Measurements from ENCODE around the gene ZFP62. TPM values are rescaled to one million over a fixed set of nuclear protein-coding genes. Genes with fewer than 3 reads are reported as not detected.
"Not testable (repeated sequence)": the region's sequence is repeated elsewhere in the genome, so short reads cannot be mapped to it uniquely, and the experiment has no call there.

The ZFP62 gene
- total RNA-seq, 2 experiments from 2014 or later, result 17.9 to 20.5 TPM

DNA sequence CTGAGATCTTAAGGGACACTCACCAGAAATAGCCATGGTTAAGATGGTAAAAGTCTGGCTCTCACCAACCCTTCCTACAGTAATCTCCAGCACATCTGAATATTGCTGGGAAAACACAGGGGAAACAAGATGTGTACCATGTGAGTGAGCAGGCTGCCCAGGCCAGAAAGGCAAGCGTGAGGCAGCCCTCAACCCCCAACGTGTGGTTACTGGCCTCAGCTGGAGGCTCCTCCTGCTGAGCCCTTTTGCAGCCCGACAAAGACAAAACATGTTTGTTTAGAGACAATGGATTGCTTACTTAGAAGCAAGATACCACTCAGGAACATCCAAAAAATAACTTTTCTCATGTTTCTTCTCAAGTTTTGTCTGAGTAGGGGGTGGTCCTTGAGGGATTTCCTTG, 16.6 kb downstream of the ZFP62 start:
- peaks cover 38% of the 10 kb centered on the region for H3K36me3 Mint-ChIP-seq
- CTCF ChIA-PET, result no interaction called here
- H3K27ac Mint-ChIP-seq, result no peak overlapping the region
- H3K4me3 Mint-ChIP-seq, result no peak overlapping the region
- no peak for DNase-seq
- intact Hi-C loops (cut with micrococcal nuclease), result no loop called here
- POLR2A ChIA-PET, result no interaction called here
- peaks cover 28% of the 10 kb centered on the region for H3K9me3 Mint-ChIP-seq
- H3K27me3 Mint-ChIP-seq, result no peaks in the 10 kb centered on the region
- H3K4me1 Mint-ChIP-seq (ENCODE audit: low read depth), result no peaks in the 10 kb centered on the region

DNA sequence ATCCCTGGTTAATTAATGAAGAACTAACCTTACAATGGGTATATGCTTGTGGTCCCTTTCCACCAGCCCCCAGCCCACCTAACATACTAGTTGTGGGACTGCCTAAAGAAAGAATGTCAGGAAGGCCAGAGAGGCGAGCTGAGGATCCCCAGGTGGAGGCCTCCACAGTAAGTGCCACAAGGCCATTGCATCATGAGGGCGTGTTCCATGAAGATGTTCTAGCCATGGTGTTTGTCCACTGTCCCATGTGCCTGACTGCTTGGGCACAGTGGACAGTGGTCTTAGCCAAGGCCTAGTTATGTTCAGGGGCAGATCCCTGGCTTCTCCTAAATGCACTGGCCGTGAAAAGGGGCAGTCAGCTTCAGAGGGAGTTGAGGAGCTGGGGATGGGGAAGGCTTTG, 21.1 kb downstream of the ZFP62 start:
- intact Hi-C loops (cut with micrococcal nuclease), result no loop called here
- CTCF ChIA-PET, result no interaction called here

DNA sequence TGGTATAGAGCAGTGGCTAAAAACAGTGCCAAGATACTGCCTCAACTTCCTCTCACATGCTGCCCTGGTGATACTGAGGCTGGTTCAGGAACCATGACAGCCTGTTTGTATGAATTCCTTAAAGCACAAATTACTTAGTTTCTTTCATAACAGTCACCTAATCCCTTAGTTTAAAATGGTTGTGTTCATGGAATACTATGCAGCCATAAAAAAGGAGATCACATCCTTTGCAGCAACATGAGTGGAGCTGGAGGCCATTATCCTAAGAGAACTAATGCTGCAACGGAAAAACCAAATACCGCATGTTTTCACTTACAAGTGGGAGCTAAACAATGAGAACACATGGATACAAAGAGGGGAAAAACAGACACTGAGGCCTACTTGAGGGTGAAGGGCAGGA, 21.8 kb downstream of the ZFP62 start:
- intact Hi-C loops (cut with micrococcal nuclease), result no loop called here
- Mint-ChIP-seq H3K27ac (no peak overlapping the region), H3K27me3 (no peaks in the 10 kb centered on the region), H3K4me3 (no peak overlapping the region), H3K9me3 (peaks cover 7% of the 10 kb centered on the region), H3K36me3 (peaks cover 17% of the 10 kb centered on the region), H3K4me1 (ENCODE audit: low read depth) (peaks cover 8% of the 10 kb centered on the region)
- CTCF ChIA-PET, result no interaction called here
- POLR2A ChIA-PET, result no interaction called here
- DNase-seq, result no peak

More for the DNA sequence above, 21.1 kb downstream of the ZFP62 start:
- H3K27me3 Mint-ChIP-seq, result no peaks in the 10 kb centered on the region
- H3K4me3 Mint-ChIP-seq, result no peak overlapping the region
- peaks cover 10% of the 10 kb centered on the region for H3K36me3 Mint-ChIP-seq
- POLR2A ChIA-PET, result no interaction called here
- peaks cover under 1% of the 10 kb centered on the region for H3K4me1 Mint-ChIP-seq (ENCODE audit: low read depth)
- H3K9me3 Mint-ChIP-seq, result peaks cover 7% of the 10 kb centered on the region
- H3K27ac Mint-ChIP-seq, result no peak overlapping the region
- no peak for DNase-seq

DNA sequence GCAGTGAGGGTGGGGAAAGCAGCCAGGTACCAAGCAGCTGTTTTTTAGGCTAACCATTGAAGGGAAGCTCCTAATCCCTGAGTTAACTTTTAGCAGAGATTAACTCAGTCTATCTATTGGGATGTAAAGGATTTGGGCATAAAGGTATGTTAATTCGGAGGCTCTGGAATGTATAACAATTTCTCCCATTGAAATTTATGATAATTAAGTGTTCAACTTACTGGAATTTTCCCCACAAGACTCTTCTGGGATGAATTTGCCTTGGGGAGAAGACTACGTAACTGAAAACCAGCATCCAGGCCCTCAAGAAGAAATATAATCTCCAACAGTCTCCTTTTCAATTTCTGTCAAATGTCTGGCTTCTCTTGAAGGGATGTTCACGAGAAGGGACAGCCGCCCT, 23.6 kb downstream of the ZFP62 start:
- peaks cover 20% of the 10 kb centered on the region for H3K36me3 Mint-ChIP-seq
- H3K27ac Mint-ChIP-seq, result no peak overlapping the region
- ChIA-PET POLR2A (no interaction called here), CTCF (interaction anchor here (0.9 kb wide), 1 partner anchor 31 kb away, joined by 5 read pairs; no protein-coding TSS in a partner anchor)
- H3K4me1 Mint-ChIP-seq (ENCODE audit: low read depth), result peaks cover 24% of the 10 kb centered on the region
- peaks cover 7% of the 10 kb centered on the region for H3K9me3 Mint-ChIP-seq
- intact Hi-C loops (cut with micrococcal nuclease), result no loop called here
- H3K27me3 Mint-ChIP-seq, result no peaks in the 10 kb centered on the region
- no peak overlapping the region for H3K4me3 Mint-ChIP-seq
- DNase-seq, result no peak

DNA sequence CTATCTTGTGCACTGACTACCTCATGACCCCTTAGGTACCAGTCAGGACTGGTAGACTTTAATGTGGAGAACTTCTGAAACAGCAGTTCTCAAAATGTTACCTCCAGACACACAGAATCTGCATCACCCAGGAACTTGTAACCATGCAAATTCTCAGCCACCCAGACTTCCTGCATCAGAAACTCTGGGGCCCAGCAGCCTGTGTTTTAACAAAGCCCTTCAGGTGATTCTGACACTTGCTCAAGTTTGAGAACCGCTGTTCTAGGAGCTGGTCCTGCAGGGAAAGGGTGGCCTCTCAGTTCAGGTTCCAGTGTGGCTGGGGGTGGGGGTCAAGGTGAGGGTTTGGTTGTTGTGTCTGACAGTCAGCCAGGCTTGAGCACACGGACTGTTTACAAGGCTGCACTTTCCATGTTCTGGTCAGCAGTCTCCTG, 28.4 kb downstream of the ZFP62 start:
- POLR2A ChIA-PET, result interaction anchor here (1.2 to 4.4 kb wide), 4 partner anchors 21 to 429 kb away, joined by 5 to 44 read pairs (median 32); partner anchors contain the start of genes MGAT1 and ZFP62
- CTCF ChIA-PET, result interaction anchor here (1.5 to 4.0 kb wide), 2 partner anchors 25 to 31 kb away, joined by 8 to 32 read pairs; partner anchors contain the start of gene MGAT1
- DNase-seq, result peak; percentile 74
- Mint-ChIP-seq H3K36me3 (peaks cover 41% of the 10 kb centered on the region), H3K9me3 (peaks cover 7% of the 10 kb centered on the region), H3K4me3 (peak overlapping the region; percentile 99), H3K27ac (peak overlapping the region; percentile 99), H3K4me1 (ENCODE audit: low read depth) (peaks cover 36% of the 10 kb centered on the region), H3K27me3 (no peaks in the 10 kb centered on the region)
- intact Hi-C loops (cut with micrococcal nuclease), result loop anchor here (1.0 kb wide), 2 partner anchors 22 to 29 kb away; no protein-coding TSS in a partner anchor

DNA sequence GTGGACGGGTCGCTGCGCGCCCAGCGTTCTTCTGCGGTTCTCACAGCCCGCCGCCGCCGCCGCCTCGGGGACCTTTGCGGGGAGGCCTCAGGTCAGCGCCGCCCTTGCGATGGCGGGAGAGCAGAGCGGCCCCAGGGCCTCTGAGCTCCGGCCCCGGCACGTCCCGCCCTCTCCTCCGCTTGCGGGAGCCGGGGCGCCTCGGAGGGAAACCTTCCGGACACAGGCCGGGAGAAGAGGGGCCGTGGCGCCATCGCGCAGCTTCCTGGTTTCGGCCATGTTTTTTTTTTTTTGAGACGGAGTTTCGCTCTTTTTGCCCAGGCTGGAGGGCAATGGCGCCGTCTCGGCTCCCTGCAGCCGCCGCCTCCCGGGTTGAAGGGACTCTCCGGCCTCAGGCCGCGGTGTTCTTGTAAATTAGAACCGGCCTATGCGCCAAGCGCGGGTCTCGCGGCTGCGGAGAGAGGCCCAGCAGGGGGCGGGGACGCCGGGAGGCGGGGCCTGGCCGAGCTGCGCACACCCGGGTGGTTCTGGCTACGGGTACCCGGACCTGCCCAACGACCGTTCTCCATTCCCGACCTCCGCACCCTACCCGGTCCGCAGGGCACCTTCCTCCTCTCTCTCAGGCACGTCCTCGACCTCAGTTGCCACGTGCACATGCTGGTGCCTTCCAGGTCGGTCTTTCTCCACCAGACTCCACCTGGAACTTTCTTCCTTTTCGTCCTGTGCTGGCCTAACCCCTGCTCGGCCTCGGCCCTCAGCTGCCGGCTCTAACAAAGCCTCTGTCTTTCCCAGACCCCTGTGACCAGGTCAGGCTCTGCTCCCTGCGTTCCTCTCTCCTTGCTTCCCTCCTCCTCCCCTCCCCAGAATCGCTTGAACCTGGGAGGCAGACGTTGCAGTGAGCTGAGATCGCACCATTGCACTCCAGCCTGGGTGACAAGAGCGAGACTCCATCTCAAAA, 29.7 kb downstream of the ZFP62 start:
- Mint-ChIP-seq H3K27ac (peak overlapping the region; percentile 99), H3K36me3 (peaks cover 38% of the 10 kb centered on the region), H3K27me3 (no peaks in the 10 kb centered on the region), H3K9me3 (peaks cover 7% of the 10 kb centered on the region), H3K4me3 (peak overlapping the region; percentile 99), H3K4me1 (ENCODE audit: low read depth) (peaks cover 39% of the 10 kb centered on the region)
- peak; percentile 86 for DNase-seq
- CTCF ChIA-PET, result interaction anchor here (1.0 to 4.0 kb wide), 10 partner anchors 13 to 212 kb away, joined by 3 to 32 read pairs (median 7); partner anchors contain the start of gene MGAT1
- intact Hi-C loops (cut with micrococcal nuclease), result loop anchor here (1.0 kb wide), 3 partner anchors 21 to 29 kb away; no protein-coding TSS in a partner anchor
- POLR2A ChIA-PET, result interaction anchor here (0.6 to 4.4 kb wide), 12 partner anchors 17 to 430 kb away, joined by 3 to 44 read pairs (median 6); partner anchors contain the start of genes MGAT1, RACK1, TRIM52 and ZFP62

DNA sequence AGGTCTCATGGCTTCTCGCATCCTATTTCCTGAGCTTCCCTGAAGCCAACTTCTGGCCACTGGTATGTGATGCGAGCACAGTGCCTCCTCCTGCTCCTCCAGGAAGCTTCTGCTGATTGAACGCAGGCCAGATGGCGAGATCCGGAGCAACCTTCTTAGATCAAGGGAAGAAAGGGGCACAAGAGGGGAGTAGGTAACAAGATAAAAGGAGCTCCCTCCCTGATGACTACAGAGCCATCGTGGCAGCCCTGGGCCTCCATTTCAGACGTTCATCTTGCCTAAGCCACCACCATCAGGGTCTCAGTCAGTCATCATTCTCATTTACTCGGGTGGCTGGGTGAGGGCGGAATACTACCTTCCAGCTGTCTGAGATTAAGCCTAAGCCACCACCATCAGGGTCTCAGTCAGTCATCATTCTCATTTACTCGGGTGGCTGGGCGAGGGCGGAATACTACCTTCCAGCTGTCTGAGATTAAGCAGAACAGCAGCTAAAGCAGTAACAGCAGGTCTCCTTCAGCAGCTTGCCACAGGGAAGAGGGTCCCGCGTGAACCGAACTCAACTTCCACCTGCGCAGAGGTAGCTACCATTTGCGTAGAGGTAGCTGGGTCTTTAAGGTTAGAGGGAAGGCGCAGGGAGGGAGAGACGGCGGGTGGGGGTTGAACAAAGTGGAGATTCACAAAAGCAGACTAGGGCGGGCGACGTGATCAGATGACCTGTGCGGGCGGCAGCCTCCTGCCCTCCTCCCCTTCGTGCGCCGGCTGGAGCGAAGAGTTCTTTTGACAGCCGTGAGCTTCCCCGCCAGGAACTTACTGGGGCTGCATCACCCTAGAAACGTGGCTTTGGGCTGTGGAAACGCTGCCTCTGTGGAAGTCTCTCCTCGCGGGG, 30.6 kb downstream of the ZFP62 start:
- Mint-ChIP-seq H3K27me3 (no peaks in the 10 kb centered on the region), H3K36me3 (peaks cover 37% of the 10 kb centered on the region), H3K27ac (peak overlapping the region; percentile 99), H3K4me3 (peak overlapping the region; percentile 99), H3K4me1 (ENCODE audit: low read depth) (peaks cover 48% of the 10 kb centered on the region), H3K9me3 (peaks cover 7% of the 10 kb centered on the region)
- intact Hi-C loops (cut with micrococcal nuclease), result loop anchor here (1.0 kb wide), 1 partner anchor 30 kb away; no protein-coding TSS in a partner anchor
- peak; percentile 78 for DNase-seq
- ChIA-PET POLR2A (interaction anchor here (0.6 to 4.4 kb wide), 10 partner anchors 14 to 431 kb away, joined by 3 to 44 read pairs (median 6); partner anchors contain the start of genes MGAT1, TRIM52 and ZFP62), CTCF (interaction anchor here (0.6 to 4.0 kb wide), 16 partner anchors 9 to 361 kb away, joined by 3 to 32 read pairs (median 4); partner anchors contain the start of gene MGAT1)

DNA sequence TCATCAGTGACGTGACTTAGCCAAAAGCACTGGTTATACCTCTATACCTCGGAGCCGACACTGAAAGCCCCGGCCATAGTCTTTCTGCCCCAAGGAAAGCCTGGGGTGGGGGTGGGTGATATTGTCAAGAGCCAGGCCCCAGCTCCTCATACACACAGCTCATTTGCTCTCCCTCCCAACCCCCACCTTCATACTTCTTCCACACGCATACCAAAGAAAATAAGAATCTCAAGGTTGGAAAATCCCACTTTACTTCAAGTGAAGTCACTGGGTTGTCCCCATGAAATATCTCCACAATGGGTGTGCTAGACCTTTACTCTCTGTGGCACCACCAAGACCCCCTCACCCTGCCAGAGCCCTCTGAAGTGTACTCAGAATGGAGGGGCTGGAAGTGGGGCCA, 31.4 kb downstream of the ZFP62 start:
- DNase-seq, result no peak
- peak overlapping the region; percentile 99 for H3K27ac Mint-ChIP-seq
- peak overlapping the region; percentile 99 for H3K4me3 Mint-ChIP-seq
- peaks cover 31% of the 10 kb centered on the region for H3K36me3 Mint-ChIP-seq
- POLR2A ChIA-PET, result interaction anchor here (0.6 to 4.4 kb wide), 7 partner anchors 13 to 432 kb away, joined by 4 to 44 read pairs (median 7); partner anchors contain the start of genes MGAT1 and TRIM52
- CTCF ChIA-PET, result interaction anchor here (0.9 to 4.0 kb wide), 12 partner anchors 9 to 362 kb away, joined by 3 to 32 read pairs (median 4); partner anchors contain the start of gene MGAT1
- peaks cover 51% of the 10 kb centered on the region for H3K4me1 Mint-ChIP-seq (ENCODE audit: low read depth)
- no peaks in the 10 kb centered on the region for H3K27me3 Mint-ChIP-seq
- peaks cover 7% of the 10 kb centered on the region for H3K9me3 Mint-ChIP-seq
- intact Hi-C loops (cut with micrococcal nuclease), result no loop called here

DNA sequence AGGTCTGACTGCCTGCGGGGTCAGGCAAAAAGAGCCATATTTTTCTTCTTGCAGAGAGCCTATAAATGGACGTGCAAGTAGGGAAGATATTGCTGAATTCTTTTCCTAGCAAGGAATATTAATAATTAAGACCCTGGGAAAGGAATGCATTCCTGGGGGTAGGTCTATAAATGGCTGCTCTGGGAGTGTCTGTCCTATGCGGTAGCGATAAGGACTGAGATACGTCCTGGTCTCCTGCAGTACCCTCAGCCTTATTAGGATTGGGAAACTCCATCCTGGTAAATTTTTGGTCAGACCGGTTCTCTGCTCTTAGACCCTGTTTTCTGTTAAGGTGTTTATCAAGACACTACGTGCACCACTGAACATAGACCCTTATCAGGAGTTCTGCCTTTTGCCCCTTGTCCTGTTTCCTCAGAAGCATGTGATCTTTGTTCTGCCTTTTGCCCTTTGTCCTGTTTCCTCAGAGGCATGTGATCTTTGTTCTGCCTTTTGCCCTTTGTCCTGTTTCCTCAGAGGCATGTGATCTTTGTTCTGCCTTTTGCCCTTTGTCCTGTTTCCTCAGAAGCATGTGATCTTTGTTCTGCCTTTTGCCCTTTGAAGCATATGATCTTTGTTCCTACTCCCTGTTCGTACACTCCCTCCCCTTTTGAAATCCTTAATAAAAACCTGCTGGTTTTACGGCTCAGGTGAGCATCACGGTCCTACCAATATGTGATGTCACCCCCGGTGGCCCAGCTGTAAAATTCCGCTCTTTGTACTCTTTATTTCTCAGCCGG, 32.1 kb downstream of the ZFP62 start:
- H3K27me3 Mint-ChIP-seq; DNase-seq; H3K9me3 Mint-ChIP-seq; intact Hi-C loops (cut with micrococcal nuclease); H3K27ac Mint-ChIP-seq: not testable (repeated sequence)
- ChIA-PET CTCF (interaction anchor here (1.2 to 4.0 kb wide), 4 partner anchors 16 to 362 kb away, joined by 3 to 32 read pairs (median 16); partner anchors contain the start of gene MGAT1), POLR2A (interaction anchor here (1.8 to 4.4 kb wide), 3 partner anchors 18 to 433 kb away, joined by 6 to 44 read pairs (median 38); partner anchors contain the start of genes MGAT1 and TRIM52)
- Mint-ChIP-seq H3K4me3 (peak overlapping the region; percentile 25), H3K36me3 (peaks cover 24% of the 10 kb centered on the region), H3K4me1 (ENCODE audit: low read depth) (peaks cover 48% of the 10 kb centered on the region)

DNA sequence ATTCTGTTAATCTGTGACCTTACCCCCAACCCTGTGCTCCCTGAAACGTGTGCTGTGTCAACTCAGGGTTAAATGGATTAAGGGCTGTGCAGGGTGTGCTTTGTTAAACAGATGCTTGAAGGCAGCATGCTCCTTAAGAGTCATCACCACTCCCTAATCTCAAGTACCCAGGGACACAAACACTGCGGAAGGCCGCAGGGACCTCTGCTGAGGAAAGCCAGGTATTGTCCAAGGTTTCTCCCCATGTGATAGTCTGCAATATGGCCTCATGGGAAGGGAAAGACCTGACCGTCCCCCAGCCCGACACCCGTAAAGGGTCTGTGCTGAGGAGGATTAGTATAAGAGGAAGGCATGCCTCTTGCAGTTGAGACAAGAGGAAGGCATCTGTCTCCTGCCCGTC, 33.7 kb downstream of the ZFP62 start:
- CTCF ChIA-PET, result interaction anchor here (0.8 kb wide), 1 partner anchor 380 kb away, joined by 3 read pairs; no protein-coding TSS in a partner anchor
- H3K4me1 Mint-ChIP-seq (ENCODE audit: low read depth), result peaks cover 35% of the 10 kb centered on the region
- H3K27ac Mint-ChIP-seq; intact Hi-C loops (cut with micrococcal nuclease); DNase-seq; H3K9me3 Mint-ChIP-seq; H3K4me3 Mint-ChIP-seq; H3K27me3 Mint-ChIP-seq; POLR2A ChIA-PET: not testable (repeated sequence)
- peaks cover 24% of the 10 kb centered on the region for H3K36me3 Mint-ChIP-seq
